Fibroblast of skin of scalp (primary cell): ENCODE results near the gene GAS2. TPM values are rescaled to one million over a fixed set of nuclear protein-coding genes. Genes with fewer than 3 reads are reported as not detected.
"Not testable (repeated sequence)": the region's sequence is repeated elsewhere in the genome, so short reads cannot be mapped to it uniquely, and the experiment has no call there.

ENCODE experiments used
- DNase-seq: peaks from one replicate; pipeline ENCODE4 v3.0.0-alpha.2; 2013
- polyA plus RNA-seq, 2 experiments: library from polyadenylated mRNA; unstranded; fragments of 120-200 nt; gene quantifications; one replicate each; pipeline ENCODE4 v1.2.1, GENCODE V29; 2013; ENCODE audit not compliant: insufficient read length in 2 of 2

GAS2 gene
- 0.69 TPM for polyA plus RNA-seq (2013, experiment 1 of 2; ENCODE audit: insufficient read length)
- polyA plus RNA-seq (2013, experiment 2 of 2; ENCODE audit: insufficient read length) = 0.73 TPM

GRCh38 chr11:22666325-22666687, at the start of gene GAS2:
Gene GAS2, plus strand, starts transcription at chr11:22666611. Its CDS starts 8,259 bp downstream, at chr11:22674870.
- DNase-seq = no peak

DNA sequence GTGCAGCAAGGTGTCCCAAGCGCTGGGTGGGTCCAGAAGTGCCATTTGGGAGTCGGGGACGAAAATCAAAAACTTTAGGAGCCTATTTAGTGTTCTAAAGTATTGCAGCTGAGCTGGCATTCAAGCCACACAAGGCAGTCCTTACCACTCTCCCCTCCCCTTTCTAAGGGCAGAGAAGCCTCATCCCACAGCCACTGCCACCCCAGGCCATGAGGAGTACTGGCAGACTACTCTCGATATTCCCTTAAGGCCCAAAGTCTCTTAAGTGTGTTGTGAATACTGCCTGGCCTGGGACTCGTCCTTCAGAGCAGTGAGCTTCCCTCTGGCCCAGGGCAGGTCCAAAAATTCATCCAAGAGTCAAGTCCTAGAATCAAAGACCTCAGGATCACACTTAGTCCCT, 48.5 kb upstream of the GAS2 start:
- no peak for DNase-seq

- peak; percentile 53 for DNase-seq
These were observed 41.5 kb upstream of the GAS2 start for GRCh38 chr11:22624742-22625447.

DNA sequence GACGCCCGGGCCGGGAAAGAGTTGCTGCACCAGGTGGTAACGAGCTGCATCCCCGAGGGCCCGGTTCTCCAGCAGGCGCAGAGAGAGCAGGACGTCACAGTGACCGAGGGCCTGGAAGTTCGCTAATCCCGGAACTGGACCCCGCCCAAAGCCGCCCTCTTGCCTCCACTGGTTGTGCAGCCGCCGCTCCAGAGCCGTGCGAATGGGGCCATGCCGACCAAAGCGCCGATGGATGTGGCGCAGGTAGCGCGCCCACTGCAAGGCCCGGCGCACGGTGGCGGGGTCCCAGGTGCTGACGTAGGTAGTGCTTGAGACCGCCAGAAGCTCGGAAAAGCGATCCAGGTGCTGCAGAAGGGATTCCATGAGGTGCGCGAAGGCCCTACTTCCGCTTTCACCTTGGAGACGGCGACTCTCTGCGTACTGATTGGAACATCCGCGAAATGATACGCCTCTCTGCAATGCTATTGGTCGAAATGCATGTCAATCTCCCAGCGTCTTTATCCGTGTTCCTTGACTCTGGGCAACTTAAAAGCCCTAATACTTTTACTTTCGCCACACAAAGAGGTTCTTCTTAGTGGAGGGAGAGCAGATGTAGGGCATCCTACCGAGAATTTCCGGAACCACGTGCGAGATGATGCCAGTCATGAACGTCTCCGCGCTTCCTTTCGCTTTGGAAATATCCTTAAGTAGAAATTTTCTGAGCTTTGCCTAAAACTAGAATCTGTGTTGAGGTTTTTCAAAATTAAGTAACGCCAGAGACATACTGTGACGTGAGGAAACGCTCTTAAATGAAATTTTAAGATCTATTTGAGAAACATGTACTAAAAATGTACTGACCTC, 40.7 kb upstream of the GAS2 start, which contains the start of gene FANCF:
FANCF (minus strand) TSS at position 376 of the 840 bp plus-strand sequence; CDS start at position 363, 13 bp downstream.
- DNase-seq = peak; percentile 99

DNA sequence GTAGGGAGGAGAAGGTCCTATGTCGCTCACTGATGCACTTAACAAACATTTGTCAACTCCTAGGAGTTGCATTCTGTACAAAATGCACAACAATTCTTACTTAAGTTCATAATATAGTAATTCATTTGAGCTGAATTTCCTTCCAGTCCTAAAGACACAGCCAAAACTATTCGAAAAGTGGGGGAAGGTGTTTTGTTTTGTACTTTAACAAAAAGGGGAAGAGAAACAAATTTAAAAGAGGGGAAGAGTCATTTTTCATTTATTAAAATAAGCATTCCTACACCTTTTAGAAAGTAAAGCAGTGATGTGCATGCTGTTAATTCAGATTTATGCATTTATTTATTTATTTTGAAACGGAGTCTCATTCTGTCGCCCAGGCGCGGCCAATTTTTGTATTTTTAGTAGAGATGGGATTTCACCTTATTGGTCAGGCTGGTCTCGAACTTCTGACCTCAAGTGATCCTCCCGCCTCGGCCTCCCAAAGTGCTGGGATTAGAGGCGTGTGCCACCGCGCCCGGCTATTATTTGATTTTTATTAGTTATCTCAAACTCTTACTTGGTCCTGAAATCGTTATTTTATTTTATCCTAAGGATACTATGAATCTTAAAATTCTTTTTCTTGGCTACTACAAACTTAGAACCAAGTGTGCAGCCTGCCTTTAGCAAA, 39.7 kb upstream of the GAS2 start:
- DNase-seq = no peak

- no peak for DNase-seq
These were observed 39.0 kb upstream of the GAS2 start for GRCh38 chr11:22627421-22627820.

GRCh38 chr11:22633354-22633902, 33.0 kb upstream of the GAS2 start:
- DNase-seq = no peak

GRCh38 chr11:22634897-22635629, 31.3 kb upstream of the GAS2 start:
- peak; percentile 30 for DNase-seq

GRCh38 chr11:22635689-22636088, 30.7 kb upstream of the GAS2 start:
- no peak for DNase-seq

DNA sequence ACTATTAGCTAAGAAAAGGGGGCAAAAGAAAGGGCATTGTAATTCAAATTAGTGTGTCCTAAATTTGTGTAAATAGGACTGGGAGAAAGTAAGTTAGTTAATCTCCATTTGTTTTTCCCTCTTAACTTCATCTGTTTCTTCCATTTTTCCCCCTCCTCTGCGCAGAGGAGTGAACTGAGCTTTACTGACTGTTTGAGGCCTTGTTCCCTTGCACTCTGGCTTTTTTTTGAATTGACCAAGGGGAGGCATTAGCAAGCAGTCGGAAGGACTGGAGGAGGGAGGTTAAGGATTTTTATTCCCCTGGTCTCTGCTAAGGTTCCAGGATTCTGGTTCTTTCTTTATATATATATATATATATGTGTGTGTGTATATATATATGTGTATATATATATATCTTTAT, 25.5 kb upstream of the GAS2 start:
- no peak for DNase-seq

DNA sequence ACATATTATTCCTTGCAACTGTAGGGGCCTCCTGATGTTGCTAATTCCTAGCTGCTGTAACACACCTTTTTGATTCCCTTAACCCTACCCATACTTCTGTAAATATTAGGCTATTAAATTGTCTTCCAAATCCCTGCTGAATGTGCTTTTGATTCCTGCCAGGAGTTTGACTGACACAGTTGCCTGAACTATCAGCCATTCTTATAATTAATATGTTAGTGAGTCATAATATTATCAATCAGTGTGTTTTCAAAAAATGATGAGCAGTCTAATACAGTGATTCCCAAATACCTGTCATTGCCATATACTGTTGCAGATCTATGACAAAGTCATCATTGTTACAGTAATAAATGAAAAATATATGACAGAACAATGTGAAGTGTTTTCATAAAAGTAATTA, 24.9 kb upstream of the GAS2 start:
- no peak for DNase-seq

- DNase-seq = not testable (repeated sequence)
These were observed 14.1 kb upstream of the GAS2 start for GRCh38 chr11:22652346-22652745.

- DNase-seq = peak; percentile 14
These were observed 10.3 kb upstream of the GAS2 start for GRCh38 chr11:22656130-22656529.

- no peak for DNase-seq
These were observed 9.2 kb upstream of the GAS2 start for GRCh38 chr11:22657101-22657694.

DNA sequence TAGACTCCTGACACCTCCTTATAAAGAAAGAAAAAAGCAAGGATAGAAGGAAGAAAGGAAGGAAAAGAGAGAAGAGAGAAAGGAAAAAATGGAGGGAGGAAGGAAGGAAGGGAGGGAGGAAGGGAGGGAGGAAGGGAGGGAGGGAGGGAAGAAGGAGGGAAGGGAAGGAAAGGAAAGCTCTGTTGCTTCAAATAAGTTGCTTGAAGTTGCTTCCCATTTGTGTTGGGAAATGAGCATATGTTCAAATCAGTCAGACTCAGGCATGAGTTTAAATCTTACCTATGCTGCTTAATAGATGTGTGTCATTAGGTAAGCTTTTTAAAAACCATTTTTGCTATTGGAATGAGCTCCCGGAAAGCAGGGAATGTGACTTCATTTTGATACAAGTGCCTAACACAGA, 6.6 kb upstream of the GAS2 start:
- no peak for DNase-seq

DNA sequence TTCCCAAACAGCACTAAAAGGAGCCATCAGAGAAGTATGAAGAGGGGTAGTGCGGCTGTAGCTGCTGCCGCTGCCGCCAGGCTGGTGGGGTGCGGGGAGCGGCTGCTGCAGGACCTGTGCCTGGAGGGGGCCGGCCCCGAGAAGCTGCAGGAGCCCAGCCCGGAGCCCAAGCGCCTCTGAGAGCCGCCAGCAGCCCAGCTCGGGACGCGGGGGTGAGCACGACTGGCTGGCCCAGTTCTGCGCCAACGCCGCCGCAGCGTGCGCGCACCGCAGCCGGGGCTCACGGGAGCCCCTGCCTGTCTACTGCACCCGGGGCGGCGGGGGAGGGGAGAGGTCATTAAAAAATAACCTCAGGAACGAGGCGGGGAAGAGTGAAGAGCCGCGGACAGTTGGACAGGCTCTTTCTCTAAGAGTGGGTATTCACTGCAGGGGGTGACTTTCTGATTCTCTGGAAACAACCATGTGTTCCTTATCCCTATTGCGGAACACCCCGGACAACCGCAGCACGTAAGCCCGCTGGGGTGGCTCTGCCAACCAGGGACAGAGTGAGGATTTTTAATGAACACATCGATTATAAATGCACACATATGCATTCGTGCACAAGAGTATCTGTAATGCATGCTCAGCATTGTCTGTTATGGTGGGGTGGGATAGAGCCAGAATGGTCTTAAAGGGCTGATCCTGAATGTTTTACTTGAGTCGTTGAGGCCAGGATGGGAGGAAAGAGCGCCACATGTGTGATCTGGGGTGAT, 453 bp downstream of the GAS2 start:
- DNase-seq = peak; percentile 47

DNA sequence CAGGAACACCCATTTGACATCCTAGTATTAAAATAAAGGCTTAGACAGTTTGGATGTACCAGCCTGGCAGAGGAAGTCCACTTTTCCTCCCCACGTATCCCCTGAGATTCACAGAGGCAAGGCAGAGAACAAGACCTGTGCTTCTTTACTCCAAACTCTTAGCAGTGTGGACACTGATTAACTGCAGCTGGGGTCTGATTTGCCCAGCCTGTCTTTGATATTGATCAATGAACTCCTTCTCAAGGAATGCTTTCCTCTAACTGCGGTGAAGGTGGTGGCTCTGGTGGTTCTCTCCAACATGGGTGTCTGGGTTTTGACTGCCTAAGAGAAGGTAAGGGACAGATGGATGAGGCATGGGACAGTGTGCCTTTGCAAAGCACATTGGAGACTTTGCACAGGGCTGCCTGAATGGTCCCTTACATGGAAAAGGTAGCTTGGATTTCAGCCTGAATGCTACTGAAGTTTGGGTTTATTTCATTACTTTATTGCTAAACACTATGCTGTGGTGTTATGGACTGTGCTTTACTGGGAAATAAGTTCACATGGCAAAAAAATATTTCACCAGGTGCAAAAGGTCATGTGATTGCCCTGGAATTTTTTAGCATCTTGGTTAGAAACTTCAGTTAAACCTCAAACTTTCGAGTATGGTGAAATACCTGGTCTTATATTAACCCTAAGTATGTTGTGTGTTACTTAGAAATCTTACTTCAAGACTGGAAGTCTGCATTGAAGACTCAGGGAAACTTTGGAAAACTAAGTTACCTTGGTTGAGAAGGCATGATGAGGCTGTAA, 1.8 kb downstream of the GAS2 start:
- no peak for DNase-seq

- no peak for DNase-seq
These were observed 3.0 kb downstream of the GAS2 start for GRCh38 chr11:22669368-22669767.

- DNase-seq = peak; percentile 18
These were observed 4.4 kb downstream of the GAS2 start for GRCh38 chr11:22670830-22671229.

GRCh38 chr11:22671751-22672150, 5.3 kb downstream of the GAS2 start:
- DNase-seq = no peak
